DMS79 treated with DMSO at 0.1 percent for 48 hours (cell line): ENCODE measurements around the gene PLB1.

Source experiments
- DNase-seq: peaks from one replicate; lab custom pipeline; 2025; lab: John Stamatoyannopoulos, UW

PLB1 gene

DNA sequence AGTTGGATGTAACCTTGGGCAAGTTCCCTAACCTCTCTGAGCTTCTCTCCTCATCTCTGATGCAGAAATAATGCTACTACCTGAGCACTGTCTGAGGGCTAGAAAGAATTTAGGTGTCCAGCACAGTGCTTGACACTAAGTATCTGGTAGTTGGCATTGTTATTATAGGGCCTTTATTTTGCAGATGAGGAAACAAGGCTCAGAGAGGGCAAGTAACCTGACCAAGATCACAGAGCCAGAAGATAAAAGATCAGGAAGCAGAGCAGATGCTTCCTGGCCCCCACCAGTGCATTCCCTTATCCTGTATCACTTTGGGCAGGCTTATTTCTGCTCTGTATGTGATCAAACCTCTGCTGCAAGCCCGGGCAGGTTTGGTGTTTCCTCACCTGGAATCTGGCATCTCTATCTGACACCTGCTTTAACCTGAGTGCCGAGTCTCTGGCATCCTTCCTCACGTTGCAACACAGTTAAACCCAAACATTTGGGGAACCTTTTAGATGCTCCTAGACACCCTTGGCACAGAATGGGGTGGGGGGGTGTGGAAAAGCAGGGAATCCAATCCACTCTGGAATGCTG is 69.9 kb downstream of the PLB1 start:
- DNase-seq, result peak; percentile 73

DNA sequence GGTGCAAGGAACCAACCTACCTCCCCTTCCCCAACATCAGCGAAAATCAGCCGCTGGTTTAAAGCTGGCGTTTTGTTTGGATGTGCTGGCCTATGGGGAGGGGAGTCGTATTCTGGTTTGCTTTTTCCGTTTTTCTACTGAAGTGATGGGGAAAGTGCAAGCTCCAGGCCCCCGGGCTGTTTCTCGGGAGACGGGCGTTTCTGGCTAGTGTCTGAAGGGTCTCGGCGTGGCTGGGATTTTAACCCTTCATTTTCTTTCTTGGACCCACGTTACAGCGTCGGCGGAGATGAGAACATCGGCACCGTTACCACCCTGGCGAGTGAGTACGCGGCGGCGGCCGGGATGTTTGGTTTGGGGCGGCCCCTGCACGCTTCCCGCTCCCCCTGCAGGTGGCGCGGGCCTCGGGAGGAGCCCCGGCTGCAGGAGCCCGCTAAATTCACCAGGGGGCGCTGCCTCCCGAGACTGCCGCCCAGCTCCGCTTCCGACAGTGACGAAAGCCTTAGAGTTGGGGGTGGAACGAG is 70.7 kb downstream of the PLB1 start:
- DNase-seq, result peak; percentile 80

DNA sequence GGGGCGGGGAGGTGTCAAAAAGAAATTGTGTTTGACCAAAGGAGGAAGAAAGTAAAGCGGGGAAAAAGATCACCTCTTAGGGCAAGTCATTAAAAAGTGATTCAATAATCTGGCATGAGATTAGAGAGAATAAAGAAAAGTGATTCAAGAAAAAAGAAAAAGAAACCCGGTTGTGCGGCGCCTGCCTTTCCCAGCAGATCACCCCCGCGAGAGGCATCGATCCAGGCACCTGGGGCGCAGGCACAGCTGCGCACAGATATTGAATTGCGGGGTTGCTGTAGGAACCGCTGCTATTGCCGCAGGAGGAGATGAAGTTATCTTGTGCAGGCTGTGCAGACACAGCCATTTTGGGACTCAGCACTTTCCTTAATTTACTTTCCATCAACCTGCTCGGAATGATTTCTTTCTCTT is 71.2 kb downstream of the PLB1 start:
- DNase-seq, result peak; percentile 68

DNA sequence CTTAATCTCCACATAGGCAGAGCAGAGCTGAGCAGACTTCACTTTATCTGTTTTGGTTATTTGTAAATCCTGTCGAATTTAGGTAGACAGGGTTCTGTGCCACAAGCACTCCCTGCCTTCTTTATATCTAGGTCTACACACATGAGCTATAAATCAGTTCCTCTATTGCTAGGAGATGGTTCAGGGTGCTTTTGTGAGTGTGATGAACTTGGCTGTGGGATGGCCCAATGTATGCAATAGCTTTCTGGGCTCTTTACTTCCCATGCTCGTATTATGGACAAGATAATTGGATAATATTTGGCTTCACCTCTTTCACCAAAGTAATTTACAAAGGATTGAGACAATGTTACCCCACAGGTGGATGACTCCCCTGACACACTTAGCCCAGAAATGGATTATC is 72.2 kb downstream of the PLB1 start:
- DNase-seq, result no peak

DNA sequence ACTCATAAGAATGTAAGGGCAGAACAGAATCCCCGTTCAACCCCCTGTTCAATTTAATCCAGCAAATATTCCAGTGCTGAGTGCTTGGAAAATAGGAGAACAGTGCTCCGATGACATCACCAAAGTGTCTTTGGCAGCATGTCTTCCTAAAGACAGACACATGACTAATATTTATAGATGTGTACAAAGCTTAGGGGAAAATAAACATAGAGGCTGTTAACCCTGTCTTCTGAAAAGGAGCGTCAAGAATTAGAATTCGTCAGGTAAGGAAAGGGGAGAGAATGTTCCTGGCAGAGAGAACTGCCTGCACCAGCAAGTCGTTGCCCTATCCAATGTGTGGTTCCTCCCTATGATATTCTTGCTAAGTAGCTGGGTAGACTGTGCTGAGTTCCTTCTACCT is 72.7 kb downstream of the PLB1 start:
- no peak for DNase-seq

DNA sequence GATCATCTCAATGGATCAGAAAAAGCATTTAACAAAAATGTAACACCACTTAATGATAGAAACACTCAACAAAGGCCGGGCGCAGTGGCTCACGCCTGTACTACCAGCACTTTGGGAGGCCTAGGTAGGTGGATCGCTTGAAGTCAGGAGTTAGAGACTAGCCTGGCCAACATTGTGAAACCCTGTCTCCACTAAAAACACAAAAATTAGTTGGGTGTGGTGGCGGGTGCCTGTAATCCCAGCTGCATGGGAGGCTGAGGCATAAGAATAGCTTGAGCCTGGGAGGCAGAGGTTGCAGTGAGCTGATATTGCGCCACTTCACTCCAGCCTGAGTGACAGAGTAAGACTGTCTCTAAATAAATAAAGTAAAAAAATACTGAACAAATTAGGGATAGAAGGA is 74.6 kb downstream of the PLB1 start:
- DNase-seq, result no peak

DNA sequence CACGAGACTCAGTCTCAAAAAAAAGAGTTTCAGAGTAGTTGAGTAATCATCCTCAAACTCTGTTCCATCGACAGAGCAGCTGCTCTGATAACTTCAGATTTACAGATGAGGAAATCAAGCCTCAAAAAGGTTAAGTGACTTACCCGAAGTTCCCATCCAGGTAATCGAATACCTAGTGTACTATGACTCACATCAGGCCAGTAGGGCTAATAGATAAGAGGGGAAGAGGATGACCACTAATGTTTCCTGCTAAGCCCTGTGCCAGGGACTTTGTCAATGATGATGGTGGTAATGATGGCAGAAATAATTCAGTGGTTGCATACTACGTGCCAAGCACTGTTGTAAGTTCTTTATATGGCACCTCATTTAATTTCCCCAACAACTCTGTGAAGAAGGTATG is 80.9 kb downstream of the PLB1 start:
- DNase-seq, result no peak

DNA sequence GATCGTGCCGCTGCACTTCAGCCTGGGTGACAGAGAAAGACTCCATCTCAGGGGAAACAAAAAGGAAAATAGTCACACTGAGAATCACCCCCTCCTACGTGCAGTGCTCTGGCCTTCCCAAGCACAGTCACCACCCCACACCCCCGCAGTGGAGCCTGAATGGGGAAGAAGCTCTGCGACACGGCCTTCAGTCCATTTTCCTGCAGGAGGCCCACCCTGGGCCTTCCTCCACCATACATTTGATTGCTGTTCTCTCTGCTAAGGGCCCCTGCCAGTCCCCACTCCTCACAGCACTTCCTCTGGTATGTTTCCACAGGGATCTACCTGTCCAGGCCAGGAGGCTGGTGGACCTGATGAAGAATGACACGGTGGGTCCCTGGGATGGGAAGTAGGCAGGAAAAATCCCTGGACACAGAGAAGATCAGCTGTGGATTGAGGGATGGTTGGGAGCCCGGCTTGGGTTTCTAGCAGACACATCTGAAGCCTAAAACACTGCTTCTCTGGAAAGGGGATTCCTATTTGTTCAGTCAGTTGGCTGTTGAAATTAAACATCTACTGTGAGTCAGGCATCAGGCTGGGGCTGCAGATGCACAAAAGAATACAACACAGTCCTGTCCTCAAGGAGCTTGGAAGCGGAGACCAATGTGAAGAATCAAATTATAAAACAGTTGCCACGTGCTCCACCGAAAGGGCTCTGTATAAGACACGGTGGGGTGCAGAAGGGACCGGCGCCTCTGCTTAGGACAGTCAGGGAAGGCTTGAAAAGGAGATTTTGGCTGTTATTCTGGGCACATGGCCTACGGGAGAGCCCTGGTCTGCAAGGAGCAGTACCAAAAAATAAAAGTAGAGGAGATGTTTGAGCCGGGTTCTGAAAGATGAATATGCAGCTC is 82.2 kb downstream of the PLB1 start:
- no peak for DNase-seq

DNA sequence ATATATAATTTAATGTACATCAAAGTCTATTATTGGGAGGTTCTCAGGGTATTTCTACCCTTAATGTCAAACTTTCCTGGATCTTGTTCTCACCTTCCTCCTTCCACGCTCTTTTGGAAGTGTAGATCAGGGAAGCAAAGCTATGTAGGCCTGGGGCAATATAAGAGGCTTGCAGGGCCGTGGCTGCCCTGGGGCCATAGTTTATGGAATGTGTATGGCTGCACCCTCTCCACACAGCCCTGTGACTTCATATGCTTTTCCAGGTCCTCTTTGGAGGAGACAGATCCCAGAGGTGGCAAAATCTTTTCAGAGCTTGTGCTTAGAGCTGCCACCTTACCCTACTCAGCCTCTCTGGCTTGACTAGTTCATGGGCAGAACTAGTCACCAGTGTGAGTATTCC is 82.9 kb downstream of the PLB1 start:
- DNase-seq, result no peak

DNA sequence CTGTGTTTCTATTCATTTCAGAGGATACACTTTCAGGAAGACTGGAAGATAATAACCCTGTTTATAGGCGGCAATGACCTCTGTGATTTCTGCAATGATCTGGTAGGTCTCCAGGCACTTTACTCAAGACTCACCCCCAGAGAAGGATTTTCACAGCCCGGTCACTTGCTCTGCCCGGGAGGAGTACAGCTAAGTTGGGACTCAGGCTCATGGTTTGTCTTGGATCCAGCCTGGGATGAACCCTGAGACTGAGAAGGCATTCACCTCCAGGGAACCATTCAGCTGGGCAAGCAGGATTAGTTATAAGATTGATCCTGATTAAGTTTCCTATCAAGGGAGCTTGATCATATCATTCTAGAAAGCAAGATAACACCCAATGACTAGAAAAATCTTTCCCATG is 83.7 kb downstream of the PLB1 start:
- no peak for DNase-seq

DNA sequence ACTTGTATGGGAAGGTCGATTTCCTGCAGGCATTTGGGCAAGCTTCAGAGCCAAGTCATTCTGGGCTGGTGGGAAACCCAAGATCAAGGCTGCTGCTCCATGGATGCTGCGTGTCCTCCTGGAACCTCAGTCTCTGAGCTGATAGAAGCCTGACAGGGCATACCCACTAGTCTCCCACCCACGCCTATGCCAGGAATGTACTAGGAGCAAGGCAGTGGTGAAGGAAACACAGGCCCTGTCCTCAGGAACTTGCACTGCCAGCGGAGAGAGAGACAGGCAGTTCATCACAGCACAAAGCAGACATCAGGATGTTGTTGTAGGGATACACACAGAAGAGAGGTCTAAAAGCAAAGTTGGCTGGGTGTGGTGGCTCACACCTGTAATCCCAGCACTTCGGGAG is 84.2 kb downstream of the PLB1 start:
- DNase-seq, result no peak

DNA sequence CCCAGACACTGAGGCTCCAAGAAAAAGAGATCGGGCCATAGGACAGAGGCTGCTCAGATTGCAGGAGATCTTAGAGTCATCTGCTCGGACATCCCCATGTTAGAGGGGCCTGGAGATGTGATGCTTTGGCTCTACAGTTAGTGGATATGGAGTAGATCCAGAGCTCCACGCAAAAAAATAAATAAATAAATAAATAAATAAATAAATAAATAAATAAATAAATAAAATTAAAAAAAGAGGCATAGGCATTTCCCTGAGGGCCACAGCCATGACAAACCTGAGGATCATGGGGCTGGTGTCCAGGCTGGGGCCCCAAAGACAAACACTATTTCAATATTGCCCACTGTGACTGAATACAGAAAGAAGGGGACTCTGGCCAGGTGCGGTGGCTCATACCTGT is 85.5 kb downstream of the PLB1 start:
- DNase-seq, result no peak

DNA sequence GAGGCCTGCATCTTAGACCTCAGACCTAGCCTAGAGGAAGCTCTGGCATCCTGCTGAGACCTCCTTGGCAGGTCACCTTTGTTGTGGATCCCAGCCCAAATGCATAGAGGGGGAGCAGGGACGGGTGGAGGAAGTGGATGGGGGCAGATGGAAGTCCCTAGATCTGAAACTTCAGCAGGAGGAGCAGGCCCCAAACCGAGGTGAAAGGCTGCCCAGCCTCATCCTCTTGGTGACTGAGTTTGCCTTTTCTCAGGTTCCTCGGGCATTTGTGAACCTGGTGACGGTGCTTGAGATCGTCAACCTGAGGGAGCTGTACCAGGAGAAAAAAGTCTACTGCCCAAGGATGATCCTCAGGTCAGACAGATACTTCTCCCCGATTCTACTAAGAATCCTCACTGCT is 86.3 kb downstream of the PLB1 start:
- no peak for DNase-seq

DNA sequence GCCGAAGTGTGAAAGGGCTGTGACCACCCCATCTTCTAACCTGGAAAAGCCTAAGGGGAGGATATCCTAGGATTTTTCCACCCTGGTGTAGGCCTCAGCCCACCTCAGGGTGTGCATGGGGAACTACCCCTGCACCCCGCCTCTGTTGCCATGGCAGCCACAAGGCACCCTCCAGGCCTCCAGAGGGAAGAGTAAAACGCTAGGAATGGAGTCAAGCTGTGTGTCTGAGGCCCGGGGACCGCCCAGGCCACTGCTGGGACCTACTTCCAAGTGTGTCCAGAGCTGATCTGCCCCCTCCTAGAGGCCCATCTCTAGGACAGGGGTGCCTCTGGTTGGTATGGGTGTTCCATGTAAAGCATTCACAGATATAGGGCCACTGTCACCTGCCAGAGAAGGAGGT is 86.7 kb downstream of the PLB1 start:
- DNase-seq, result no peak

DNA sequence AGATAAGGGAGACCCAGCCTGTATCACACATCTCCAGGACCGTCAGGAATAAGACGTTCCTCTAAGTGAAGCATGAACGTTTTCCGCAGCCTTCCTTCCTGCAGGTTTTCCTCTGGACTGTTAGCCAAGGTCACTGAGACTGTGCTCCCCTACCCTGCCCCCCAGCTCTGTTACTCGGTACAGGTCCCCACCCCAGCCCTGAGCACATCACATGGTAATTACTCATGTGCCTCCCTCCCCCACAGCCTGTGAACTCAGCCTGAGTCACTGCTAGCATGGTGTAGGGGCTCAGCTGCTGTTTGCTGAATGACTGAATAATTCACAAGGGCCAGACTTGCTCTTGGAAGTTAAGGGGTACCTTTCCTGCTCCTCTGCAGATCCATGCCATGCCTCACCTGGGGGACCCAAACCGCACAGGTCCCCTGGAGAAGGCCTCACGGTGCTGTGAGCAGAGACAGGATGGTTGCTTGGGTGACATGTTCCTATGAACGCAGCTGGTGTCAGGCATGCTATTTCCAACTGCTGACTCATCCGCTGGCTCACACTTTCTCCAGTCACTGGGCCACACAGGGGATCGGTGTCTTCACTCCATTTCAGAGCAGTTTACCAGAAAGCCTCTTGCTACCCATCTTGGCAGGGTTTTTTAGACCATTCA is 88.2 kb downstream of the PLB1 start:
- DNase-seq, result no peak

DNA sequence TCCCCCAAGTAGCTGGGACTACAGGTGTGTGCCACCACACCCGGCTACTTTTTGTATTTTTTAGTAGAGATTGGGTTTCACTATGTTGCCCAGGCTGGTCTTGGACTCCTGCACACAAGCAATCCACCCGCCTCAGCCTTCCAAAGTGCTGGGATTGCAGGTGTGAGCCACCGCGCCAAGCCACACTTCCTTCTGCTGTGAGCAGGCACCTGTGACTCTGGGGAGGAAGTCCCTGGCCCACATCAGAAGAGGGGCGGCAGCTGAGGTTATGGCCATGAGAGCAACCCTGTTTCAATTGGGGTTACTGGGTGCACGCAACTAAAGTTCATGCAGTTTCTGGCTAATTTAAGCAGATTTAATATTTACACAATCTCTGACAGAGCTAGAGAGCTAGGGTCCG is 91.0 kb downstream of the PLB1 start:
- no peak for DNase-seq

DNA sequence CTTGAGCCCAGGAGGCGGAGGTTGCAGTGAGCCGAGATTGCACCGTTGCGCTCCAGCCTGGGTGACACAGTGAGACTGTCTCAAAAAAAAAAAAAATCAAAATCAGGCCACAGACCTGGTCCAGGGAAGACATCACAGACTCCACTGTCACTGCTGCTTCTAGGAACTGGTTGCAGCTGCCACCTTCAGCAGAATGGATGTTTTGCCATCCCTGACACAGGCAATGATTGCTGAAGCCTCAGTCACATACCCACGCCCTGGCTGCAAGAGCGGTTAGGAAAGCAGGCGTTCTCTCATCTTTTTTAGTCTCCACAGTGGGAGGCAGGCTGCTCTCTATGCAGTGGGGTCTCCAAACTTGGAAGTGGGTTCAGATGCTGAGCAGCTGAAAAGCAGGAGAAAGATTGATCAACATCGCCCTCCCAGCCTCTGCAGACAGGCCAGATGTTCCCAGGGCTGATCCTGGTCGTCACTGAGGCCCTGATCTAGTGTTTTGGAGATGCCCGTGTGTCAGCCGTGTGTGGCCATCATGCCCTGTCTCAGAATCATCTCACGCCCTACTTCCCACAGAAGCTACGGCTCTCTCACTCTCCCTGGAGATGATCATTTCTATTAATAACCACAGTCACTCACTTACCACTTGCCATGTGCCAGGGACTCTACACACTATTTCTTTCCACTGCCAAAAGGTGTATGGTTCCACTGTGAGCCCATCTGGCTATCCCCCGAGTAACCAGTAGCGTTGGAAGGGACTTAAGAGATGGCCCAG is 91.8 kb downstream of the PLB1 start:
- no peak for DNase-seq

DNA sequence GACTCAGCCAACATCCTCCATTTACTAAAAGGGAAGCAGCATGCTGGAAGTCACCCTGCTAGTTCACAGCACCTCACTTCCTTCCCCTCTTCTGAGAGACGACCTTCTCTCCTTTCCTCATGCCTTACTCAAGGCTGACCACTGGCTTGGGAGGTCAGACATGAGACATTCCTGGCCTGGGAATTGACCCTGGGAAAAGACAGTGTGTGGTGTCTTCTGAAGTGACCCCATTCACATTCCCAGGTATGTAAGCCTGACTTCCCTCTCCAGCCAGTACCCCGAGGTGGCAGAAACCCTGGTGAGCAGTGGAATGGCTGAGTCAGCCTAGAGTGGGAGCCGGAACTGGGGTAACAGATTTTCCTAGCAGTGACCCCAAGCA is 92.4 kb downstream of the PLB1 start:
- no peak for DNase-seq

DNA sequence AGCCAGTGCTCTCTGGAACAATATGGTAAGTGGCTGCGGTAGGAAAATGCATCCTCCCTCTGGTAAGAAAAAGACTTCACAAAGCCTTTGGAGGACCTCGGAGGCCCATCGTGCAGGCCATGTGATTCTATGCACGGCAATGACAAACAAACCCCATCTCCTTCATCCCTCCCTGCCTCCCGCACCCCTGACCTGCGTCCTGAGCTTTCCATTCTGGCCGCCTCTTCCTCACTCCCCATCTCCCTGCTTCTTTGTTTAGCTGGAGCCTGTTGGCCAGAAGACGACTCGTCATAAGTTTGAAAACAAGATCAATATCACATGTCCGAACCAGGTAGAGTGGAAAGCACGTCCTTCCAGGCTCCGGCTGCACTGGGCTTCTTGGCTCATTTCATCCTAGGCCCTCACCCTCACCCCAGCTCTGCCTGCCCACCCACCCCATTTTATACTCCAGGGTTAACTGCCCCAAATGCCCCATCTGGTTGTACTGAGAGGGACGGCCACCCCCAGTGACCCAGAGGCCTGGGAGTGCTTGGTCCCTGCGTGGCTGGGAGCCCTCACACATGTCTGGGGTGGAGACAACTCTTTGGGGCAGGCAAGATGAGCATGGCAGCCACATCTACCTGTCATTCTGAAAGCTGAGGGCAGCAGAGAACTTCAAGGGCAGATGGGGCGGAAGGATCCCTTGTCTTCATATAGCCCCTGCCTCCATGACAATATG is 94.0 kb downstream of the PLB1 start:
- DNase-seq, result no peak

DNA sequence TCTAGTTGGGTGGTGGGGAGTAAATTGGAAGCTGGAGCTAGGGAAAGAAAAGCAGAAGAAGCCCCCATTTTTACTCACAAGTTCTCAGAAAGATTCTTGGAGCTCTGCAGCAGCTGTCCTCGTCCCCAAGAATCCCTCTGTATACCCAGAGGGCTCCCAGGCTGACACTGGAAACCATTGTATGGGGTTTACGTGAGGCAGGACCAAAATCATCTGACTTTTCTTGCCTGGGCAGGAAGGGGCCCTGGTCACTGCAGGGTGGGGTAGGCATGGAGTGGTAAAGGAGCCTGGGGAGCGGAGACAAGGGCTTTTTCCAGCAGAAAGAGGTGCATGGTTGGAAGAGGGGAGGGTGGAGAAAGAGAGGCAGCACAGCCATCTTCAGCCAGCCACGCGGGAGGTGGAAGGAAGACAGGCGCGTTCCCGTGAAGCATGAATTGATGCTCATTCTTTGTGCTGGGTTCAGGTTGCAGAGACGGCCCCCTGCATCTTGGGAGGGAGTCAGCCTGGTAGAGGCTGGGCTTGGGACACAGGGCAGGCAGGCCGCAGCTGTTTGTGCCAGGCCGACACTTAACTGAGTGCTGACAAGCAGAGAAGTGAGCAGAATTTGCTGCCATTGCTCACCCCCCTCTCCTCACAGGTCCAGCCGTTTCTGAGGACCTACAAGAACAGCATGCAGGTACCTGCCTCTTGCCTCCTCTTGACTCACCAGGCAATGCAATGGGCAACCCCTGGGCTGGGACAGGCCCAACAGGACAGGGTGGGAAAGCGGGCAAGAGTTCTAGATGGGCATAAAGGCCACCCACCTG is 94.8 kb downstream of the PLB1 start:
- DNase-seq, result no peak
